Mesodermal cell (in vitro differentiated cells): ENCODE data around the gene IFIT1.

ENCODE experiments used
- H3K27ac ChIP-seq: 2 replicates; pipeline ENCODE4 v1.7.0; 2013; ENCODE audit warnings: mild to moderate bottlenecking, low read depth, low read length, moderate library complexity; ENCODE audit not compliant: severe bottlenecking
- H3K36me3 ChIP-seq: 2 replicates; pipeline ENCODE4 v1.7.1; 2013; ENCODE audit warnings: mild to moderate bottlenecking, low read length, moderate library complexity; ENCODE audit not compliant: control insufficient read depth, insufficient read depth
- H3K4me1 ChIP-seq: one replicate; pipeline ENCODE4 v1.7.1; 2013; ENCODE audit warnings: mild to moderate bottlenecking, low read length; ENCODE audit not compliant: insufficient read depth, control insufficient read depth, poor library complexity, severe bottlenecking
- H3K4me3 ChIP-seq: 2 replicates; pipeline ENCODE4 v1.7.0; 2013; ENCODE audit warnings: low read length, control low read depth, mild to moderate bottlenecking; ENCODE audit not compliant: insufficient read depth, poor library complexity, severe bottlenecking; ENCODE audit errors: extremely low read depth
- H3K9me3 ChIP-seq: 2 replicates; pipeline ENCODE4 v1.7.1; 2013; ENCODE audit warnings: mild to moderate bottlenecking, low read length, moderate library complexity; ENCODE audit not compliant: control insufficient read depth
- WGBS, 2 experiments: methylation state at CpG; one replicate each; pipeline ENCODE4 v1.1.5; 2013; ENCODE audit warnings: missing lambda C conversion rate in 2 of 2; ENCODE audit not compliant: insufficient coverage in 2 of 2; 5-methylcytosine and 5-hydroxymethylcytosine counted together

IFIT1 gene

GRCh38 chr10:89368129-89368528 is 24.3 kb upstream of the IFIT1 start:
- no peaks in the 10 kb centered on the region for H3K36me3 ChIP-seq
- no CpG with 5 or more reads among the region's 1 CpG for WGBS, 2 experiments
- H3K4me1 ChIP-seq: no peaks in the 10 kb centered on the region
- no peak overlapping the region for H3K27ac ChIP-seq
- no peaks in the 10 kb centered on the region for H3K9me3 ChIP-seq
- no peak overlapping the region for H3K4me3 ChIP-seq

DNA sequence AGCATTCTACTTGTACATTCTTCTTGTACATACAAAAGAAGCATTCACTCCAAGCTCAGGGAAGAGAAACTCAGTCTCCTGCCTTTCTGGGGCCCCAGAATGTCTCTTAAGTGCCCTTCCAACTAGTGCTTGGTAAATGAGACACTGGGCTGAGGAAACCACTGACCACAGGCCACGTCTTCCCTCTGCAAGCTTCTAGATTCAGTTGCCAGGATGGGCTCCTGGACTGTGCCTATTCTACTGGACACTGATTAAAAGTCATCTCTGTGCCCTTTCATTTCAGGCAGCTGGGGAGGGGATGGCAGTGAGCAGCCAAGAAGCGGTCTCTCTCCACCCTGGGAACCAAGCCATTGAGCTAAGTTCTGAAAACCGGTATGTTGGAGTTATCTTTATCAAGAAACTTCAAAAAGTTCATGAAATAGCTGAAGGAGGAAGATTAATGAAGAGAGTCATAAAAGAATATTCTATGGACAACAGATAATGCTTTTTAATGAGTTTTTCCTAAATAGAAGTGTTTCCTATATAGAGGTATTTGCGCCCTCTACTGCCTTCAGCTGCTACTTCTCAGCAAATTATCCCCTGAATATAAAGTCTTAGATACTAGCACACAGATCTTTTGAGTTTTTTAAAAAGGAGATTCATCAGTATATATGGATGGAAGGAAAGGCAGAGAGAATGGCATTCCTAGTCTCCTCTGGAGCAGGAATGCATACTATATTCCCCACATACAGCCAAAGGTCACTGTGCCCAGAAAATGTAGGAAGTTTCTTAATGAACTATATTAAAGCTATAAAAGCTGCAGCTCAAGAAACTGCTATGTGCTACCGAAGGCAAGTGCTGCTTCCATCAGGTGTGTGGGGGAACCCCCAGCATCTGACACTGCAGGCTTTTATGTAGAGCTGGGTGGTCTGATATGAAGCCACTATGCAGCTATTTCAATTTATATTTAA is 23.0 kb upstream of the IFIT1 start:
- Histone ChIP-seq H3K4me3 (no peak overlapping the region), H3K36me3 (no peaks in the 10 kb centered on the region), H3K4me1 (no peaks in the 10 kb centered on the region), H3K9me3 (no peaks in the 10 kb centered on the region), H3K27ac (no peak overlapping the region)
- WGBS, 2 experiments: 58 to 100% methylated on average over 1 to 2 of the region's 5 CpGs

GRCh38 chr10:89371079-89371478 is 21.3 kb upstream of the IFIT1 start:
- no peaks in the 10 kb centered on the region for H3K4me1 ChIP-seq
- H3K4me3 ChIP-seq: no peak overlapping the region
- no peaks in the 10 kb centered on the region for H3K9me3 ChIP-seq
- H3K27ac ChIP-seq: no peak overlapping the region
- no peaks in the 10 kb centered on the region for H3K36me3 ChIP-seq

GRCh38 chr10:89371987-89372386 is 20.4 kb upstream of the IFIT1 start:
- 100% methylated on average over 3 of the region's 3 CpGs for WGBS, 2 experiments
- H3K4me1 ChIP-seq: no peaks in the 10 kb centered on the region
- no peaks in the 10 kb centered on the region for H3K36me3 ChIP-seq
- no peak overlapping the region for H3K4me3 ChIP-seq
- H3K27ac ChIP-seq: no peak overlapping the region
- no peaks in the 10 kb centered on the region for H3K9me3 ChIP-seq

DNA sequence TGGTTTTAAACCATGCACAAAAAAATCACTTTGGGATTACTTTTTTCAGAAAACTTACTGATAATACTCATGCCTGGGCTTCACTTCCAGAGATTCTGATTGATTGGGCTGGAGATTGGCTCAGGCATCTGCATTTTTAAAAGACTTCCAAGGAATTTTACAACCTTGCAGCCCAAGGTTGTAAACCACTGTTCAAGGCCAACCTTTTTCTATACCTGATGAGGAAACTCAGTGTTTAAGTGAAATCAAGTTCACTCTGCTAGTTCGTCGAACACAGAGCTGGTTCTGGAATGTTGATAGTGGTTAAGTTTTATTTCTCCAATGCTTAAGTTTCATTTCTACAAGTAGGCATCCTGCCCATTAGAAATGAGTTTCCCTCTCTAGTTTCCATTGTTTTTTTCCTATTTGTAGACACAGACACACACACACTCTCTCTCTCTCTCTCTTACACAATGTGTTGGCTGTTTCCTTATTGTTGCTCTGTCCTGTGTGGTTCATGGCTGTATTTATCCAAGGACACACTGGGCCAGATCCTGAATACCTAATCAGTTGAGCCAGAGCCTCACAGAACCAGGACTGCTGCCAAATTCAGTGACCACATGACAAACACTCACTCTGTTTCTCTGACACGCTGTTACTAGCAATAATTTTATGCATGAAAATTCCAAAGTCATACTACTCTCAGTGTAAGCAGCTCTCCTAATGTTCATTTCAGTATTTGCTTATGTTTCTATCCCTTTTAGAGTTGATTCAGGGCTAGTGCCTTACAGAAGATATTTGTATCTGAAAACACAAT is 18.3 kb upstream of the IFIT1 start:
- Histone ChIP-seq H3K4me1 (no peaks in the 10 kb centered on the region), H3K4me3 (no peak overlapping the region), H3K9me3 (no peaks in the 10 kb centered on the region), H3K36me3 (no peaks in the 10 kb centered on the region), H3K27ac (no peak overlapping the region)
- WGBS, 2 experiments: 80 to 100% methylated on average over 1 of the region's 3 CpGs

- no peaks in the 10 kb centered on the region for H3K9me3 ChIP-seq
- H3K4me1 ChIP-seq: no peaks in the 10 kb centered on the region
- no peak overlapping the region for H3K27ac ChIP-seq
- H3K36me3 ChIP-seq: no peaks in the 10 kb centered on the region
- no peak overlapping the region for H3K4me3 ChIP-seq
Observed at GRCh38 chr10:89374713-89375141, 17.7 kb upstream of the IFIT1 start.

- Histone ChIP-seq H3K4me3 (no peak within 1 kb of the TSS), H3K36me3 (no peaks in the 10 kb centered on the region), H3K9me3 (no peaks in the 10 kb centered on the region), H3K4me1 (no peaks in the 10 kb centered on the region), H3K27ac (no peak within 1 kb of the TSS)
- 85 to 95% methylated on average over 4 to 5 of the region's 5 CpGs for WGBS, 2 experiments
Observed at GRCh38 chr10:89377705-89378637, 14.5 kb upstream of the IFIT1 start, which contains the start of gene IFIT1B. TSS of gene IFIT1B (plus strand) at chr10:89378056. CDS start at chr10:89378136, 80 bp downstream.

DNA sequence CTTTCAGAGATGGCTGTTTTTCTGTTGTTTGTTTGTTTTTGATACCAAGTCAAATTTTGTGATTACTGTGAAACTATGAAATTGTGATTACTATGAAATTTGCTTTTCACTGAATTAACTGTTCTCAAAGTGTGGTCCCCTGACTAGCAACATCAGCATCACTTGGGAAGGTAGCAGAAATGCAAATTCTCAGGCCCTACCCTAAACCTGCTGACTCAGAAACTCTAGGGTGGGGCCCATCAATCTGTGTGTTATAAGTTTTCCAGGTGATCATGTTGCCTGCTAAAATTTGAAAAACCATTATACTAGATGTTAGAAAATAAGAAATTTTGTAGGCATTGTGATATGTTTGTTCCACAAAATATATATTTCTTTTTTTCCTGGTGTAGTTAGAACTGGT is 13.3 kb upstream of the IFIT1 start:
- Histone ChIP-seq H3K27ac (no peak overlapping the region), H3K4me1 (no peaks in the 10 kb centered on the region), H3K4me3 (no peak overlapping the region), H3K36me3 (no peaks in the 10 kb centered on the region), H3K9me3 (no peaks in the 10 kb centered on the region)

GRCh38 chr10:89382757-89383156 is 9.7 kb upstream of the IFIT1 start:
- Histone ChIP-seq H3K4me3 (no peak overlapping the region), H3K27ac (no peak overlapping the region), H3K9me3 (no peaks in the 10 kb centered on the region), H3K4me1 (no peaks in the 10 kb centered on the region), H3K36me3 (no peaks in the 10 kb centered on the region)
- no CpG with 5 or more reads among the region's 1 CpG for WGBS, 2 experiments

- 81 to 86% methylated on average over 3 to 4 of the region's 4 CpGs for WGBS, 2 experiments
- Histone ChIP-seq H3K4me1 (no peaks in the 10 kb centered on the region), H3K27ac (no peak overlapping the region), H3K36me3 (no peaks in the 10 kb centered on the region), H3K9me3 (no peaks in the 10 kb centered on the region), H3K4me3 (no peak overlapping the region)
Observed at GRCh38 chr10:89384474-89385340, 7.7 kb upstream of the IFIT1 start.
